HG02588 (cell line): ENCODE measurements around the gene NTM.

Experiments used
- ATAC-seq: cut with Tn5 transposase; IDR thresholded peaks from one replicate; pipeline ENCODE4 v1.9.1; 2021; ENCODE audit warnings: mild to moderate bottlenecking, moderate library complexity; ENCODE audit not compliant: unreplicated experiment

NTM gene

DNA sequence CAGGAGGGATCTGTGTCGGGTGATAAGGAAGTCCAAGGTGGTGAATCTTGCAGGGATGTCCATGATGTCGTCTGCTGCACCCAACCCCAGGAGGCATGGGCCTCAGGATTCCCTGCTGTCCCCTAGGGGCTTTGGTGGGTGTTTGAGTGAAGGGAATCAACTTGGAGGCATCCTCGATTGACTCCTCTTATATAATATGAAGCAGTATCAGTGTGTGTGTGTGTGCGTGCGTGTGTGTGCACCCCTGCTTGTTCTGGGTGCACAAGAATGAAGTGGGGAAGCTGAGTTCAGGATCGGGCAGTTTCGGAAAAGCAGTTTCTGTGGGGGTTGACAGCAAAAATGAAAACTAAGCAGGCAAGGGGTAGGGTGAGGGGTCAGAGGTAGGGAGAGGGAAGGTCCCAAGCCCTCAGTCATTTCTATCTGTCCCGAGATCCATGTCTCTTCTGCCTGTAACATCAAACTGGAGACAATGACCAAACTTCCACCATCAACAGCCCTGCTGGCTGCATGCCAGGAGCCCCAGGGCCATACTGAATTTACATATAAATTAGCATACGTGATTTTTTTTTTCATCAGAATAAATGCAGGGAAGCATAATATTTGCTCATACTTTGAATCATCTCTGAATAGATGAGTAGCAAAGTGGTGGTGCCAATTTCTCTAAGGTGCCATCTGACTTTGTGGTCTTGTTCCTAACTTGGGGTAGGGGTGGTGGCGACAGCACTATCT, 2.0 kb downstream of the NTM start:
- no peak for ATAC-seq

DNA sequence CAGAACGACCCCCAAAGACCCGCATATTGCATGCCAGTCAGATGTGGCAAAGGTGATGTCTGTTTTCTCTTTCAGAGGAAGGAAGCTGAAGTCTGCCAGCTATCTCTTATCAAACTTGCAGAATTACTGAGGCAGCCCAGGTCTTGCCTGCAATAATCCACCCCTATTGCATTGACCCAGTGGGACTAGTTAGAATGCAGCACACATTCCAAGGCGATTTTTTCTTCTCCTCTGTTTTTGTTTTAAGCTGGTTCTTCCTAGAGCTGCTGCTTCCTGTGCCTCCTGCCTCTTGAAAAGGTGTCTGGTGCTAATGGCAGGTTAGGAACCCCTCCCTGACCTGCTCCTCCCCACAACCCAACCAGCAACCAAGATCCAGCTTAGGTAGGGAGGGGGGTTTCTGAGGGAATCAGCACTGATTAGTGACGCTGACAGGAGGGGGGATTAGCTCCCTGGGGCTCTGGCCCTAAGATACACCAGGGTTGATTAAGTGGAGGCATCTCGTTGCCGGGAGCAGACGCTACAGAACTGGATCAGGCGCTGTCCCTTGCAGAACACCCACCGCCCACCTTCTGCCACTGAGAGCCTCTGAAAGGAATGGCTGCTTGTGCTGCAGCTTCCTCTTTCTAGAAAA, 2.8 kb downstream of the NTM start:
- ATAC-seq: no peak

DNA sequence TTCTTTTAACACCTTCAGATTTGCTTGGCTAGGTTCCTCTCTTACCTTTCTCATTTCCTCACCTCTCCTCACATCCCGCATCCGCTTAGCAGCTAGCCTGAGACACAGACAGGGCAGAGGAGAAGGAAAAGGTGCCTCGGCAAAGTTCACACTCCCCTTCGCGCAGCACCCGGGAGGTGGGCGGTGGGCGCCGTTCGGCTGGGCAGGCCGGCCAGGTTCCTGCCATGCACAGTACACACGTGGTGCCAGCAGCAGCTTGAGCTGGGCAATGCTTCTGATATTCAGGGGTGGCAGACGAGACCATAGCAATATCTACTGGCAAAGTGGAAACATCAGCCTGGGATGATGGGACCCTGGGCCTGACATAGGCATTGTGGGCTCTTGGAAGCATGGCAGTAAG, 3.3 kb downstream of the NTM start:
- ATAC-seq: no peak

DNA sequence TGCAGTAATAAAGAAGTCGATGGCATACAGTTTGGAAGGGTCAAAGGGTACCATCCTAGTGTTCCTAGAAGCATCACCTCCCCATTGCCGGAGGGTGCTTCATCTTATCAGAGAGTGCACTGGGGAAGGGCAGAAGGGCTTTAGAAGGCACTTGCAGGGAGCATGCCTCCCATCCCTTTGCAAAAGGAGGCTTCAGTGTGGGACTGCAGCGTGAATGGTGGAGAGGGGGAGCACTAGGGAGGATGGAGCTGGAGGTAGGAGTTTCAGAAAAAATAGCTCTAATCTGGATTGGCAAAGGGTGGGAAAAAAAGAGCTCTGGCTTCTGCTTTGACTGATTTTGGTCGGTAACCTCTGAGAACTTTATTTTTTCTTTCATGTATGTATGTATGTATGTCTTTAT, 5.0 kb downstream of the NTM start:
- no peak for ATAC-seq

DNA sequence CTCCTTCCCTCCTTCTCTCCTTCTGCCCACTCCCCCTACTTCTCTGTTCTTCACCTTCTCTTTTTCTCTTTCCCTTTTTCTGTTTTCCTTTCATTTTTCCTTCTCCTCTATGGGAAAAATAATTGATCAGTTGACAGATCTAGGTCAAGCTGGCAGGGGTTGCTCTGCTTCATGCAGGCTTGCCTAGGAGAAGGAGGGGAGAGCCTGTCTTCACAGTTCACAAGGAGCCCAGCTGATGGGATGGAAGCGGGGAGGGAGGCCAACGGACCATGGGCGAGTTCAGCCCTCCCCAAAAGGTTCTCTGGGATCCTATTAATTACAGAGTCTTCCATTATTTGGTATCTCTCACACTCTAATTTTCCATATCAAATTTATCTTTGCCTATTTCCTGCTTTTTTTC, 5.5 kb downstream of the NTM start:
- ATAC-seq: no peak

DNA sequence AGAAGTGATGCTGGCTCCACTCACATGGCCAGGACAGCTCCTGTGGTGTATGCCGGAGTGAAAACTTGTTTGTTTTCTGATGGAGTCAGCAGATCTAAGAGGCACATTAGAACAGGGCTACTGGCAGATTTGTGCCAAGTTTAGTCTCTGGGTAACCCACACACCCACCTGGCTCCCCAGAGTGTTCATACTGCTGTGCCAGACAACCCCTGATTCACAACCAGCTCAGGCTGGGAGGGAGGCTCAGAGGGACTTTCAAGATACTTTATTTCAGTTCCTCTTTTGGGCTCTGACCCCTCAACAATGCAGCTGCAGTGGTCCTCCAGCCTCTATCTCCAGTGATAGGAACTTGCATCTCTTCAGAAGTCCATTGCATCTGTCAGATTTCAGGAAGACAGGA, 8.5 kb downstream of the NTM start:
- ATAC-seq: peak; percentile 80

DNA sequence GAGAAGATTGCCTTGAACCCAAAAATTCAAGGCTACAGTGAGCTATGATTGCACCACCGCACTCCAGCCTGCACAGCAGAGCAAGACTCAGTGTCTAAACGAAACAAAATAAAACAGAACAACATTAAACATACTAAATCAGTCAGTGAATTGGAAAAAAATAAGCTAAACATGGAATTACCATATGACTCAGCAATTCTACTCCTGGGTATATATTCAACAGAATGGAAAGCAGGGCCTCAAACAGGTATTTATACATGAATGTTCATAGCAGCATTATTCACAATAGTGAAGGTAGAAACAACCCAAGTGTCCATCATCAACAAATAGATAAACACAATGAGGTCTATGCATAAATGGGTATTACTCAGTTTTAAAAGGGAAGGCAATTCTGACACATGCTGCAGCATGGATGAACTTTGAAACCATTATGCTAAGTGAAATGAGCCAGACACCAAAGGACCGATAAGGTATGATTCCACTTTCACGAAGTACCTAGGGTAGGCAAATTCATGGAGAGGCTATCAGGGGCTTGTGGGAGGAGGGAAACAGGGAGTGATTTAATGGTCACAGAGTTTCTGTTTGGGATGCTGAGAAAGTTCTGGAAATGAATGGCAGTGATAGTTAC, 15.5 kb downstream of the NTM start:
- no peak for ATAC-seq

DNA sequence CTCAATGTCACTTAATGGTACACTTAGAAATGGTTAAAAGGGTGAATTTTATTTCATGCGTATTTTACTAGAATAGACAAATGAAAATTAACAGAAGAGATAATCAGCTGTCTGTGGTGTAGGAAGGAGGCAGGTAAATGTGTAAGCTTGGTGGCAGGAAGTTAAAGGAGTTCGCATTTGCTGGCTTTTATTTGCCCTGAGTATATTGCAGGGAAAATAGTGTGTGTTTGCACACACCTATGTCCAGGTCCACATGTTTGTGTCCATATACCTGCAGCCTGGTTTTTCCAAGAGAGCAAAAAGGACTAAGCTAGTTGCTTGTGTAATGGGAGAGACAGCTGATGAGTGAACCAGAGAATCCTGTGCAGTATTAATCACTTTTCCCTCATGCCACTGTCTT, 16.0 kb downstream of the NTM start:
- no peak for ATAC-seq

DNA sequence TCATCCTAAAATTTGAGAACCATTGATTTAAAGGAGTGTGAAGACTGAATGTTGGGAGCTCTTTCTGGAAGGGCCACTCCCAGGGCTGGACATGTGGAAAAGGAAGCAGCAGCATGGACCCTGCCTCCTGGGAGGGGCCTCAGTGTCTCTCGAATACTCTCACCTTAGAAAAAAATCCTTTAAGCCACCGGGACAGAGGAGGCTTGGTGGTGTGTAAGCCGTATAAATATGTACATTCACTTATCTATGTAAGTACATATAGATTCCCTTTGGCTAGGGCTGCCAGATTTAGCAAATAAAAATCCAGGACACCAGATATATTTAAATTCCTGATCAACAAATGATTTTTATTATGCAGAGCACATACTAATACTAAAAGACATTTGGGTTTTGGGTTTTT, 17.6 kb downstream of the NTM start:
- ATAC-seq: no peak

DNA sequence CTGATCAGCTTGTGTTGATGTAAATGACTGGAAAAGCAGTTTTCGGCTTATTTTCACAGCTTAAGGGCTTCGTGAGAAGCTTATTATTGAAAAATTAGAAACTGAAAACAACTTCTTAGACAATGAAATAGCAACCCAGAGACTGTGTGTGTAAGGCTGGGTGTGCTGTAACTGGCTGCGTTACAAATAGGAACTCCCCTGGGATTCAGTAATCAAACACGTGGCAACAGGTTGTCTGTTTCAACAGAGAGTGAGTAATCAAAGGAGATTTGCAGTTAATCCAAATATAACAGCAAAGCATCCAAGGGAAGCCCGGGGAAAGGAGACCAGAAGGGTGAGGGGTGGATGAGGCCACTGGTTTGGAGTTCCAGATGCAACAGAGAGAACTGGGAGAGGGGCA, 19.2 kb downstream of the NTM start:
- ATAC-seq: no peak

DNA sequence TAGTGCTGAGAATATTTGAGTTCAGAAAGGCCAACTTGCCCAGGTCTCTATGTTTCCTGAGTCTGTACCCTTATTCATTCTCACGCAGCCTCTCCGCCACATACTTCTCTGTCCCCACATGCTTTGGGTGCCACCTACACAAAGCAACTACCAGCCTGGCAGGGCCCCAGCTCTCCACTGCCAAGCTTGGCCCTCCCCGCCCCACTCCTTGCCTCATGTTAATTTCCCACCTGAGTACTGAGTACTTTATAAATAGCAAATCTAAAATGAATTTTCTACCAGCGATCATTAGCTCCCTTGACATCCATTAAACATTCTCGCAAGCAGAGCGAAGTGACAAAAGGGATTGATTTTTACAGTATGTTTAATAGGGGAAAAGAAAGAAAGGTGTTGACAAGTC, 20.8 kb downstream of the NTM start:
- ATAC-seq: no peak

DNA sequence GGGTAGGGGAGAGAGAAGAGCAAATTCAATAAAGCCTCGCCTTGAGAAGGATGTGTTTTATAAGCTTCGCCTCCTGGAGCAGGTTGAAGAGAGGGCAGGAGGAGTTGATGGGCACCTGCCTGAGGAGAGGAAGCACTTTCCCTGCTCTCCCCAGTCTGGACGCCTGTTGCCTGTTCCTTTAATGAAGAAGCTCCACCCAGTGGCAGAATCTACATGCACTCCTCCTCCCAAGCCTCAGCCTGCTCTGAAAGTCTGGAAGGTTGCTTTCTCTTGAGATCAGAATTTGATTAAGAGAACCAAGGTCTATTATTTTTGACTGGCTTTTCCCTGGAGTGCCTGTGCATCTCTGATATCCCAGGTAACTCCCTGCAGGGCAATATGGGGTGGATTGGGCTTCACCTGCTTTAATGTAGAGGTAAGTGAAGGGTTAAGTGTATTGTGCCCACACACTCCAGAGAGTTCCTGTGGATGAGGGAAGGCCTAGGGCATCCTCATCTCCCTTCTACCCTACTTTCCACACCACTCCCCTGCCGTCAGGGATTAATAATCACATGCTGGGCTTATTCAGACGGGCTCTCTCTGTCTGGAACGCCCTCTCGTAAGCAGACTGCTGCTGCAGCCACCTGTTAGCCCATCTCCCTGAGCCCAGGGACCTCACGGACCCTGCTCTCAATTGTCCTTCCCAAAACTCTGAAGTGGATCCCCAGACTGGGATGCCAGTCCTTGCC, 22.3 kb downstream of the NTM start:
- ATAC-seq: no peak

DNA sequence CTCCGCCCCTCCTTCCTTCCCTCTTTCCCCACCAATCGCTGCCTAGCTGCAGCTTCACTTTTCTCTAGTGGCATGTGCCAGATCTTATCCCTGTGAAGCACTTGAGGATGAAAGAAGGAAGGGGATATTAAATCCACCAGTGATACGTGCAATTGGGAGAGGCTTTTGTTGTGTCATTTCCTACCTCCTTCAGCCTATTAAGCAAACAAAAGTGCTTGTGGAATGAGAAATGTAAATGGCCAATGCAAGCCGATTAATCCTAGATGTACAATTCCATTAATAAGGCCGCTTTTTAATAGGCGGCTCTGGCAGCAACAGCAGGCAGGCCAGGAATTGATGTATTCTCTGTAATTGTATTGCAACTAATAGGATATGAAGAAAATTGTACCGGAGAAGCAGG, 23.3 kb downstream of the NTM start:
- no peak for ATAC-seq

DNA sequence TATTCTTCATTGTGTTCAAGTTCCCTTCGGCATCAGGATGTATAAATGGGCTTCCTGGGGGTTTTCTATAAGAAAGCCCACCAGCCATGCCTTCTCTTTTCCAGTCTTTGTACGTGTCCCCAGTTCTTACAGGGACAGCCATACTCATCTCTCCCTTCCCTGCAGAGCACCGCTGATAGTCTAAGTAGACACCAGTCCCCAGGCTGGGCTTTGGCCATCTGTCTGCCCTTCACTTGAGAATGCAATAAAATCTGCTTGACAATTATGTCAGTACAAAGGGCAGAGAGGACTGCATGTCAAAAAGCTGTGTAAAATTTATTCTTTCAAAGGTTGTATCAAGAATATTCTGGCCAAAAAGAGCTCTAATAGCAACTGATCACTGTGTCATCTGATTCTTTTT, 27.3 kb downstream of the NTM start:
- no peak for ATAC-seq

DNA sequence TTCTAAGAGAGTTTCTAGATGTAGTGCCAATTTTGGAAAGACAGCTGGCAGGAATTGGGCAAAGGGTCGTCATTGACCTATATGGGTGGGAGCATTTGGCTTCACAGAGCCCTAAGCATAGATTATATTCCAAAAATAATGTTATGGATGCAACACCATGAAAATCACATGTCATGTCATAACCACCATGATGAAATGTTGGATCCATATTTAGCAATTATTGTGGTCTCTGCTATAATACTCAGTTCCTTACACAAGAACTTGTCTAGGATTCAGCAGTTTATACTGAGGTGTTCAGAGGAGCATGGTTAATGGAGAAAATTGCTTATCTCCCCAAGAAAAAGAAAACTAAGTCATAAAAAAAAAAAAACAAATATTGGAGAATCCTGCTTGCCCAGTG, 31.6 kb downstream of the NTM start:
- ATAC-seq: no peak

DNA sequence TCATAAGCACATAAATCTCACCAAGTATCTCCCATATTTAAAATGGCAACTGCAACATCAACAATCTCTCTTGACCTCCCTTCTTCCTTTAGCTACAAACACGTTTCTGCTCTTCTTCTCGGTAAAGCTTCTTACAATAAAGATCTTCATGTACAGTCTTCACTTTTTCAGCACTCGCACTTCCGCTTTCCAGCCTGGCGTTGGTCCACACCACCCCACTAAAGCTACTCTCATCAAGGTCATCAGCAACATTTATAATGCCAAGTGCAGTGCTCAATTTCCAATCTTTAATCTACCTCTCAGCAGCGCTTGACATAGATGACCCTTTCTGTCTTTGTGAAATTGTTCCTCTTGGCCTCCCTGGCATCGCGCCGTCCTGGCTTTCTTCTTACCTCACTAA, 33.6 kb downstream of the NTM start:
- no peak for ATAC-seq

DNA sequence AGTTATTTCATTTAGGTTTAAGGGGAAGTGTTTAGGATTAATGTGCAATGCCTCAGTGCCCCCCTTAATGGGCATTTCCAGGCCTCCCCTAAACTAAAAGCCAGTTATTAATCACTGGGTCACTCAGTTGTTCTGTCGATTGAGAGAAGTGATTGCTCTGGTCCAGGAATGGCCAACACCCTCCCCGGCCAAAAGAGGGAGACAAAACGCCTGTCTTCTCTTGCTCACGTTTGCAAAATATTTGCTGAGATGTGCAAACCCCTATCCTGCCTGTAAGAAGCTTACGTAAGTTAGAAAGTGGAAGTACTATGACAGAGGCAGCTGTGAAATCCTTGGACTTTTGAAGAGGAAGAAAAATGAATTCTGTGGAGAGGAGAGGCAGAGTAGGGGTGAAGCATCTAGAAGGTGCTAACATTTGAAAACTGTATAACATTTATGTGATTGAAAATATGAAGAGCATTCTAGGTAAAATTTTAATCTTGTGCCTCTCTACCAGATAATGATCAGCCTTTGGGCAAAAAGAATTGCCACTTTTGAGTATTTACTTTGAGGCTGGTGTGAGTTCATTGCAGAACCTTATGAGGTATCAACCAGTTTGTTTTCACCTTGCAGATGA, 37.7 kb downstream of the NTM start:
- ATAC-seq: no peak

DNA sequence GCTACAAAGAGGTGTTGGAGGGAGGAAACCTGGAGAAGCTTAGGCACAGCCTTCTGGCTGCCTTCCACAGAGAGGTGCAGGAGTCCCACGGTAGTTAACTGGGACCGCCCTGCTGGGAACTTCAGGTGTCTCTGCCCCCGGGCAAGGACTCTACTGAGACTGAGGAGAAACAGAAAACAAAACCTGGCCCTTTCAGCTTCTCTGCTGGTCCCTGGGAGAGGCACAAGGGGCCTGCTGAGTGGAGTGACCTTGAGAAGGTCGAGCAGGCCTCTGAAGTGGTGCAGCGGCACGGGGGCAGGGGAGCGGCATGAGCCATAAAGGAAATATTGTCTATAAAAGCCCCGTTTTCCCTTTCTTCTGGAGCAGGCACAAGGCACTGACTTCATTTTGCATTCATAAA, 38.9 kb downstream of the NTM start:
- ATAC-seq: no peak

DNA sequence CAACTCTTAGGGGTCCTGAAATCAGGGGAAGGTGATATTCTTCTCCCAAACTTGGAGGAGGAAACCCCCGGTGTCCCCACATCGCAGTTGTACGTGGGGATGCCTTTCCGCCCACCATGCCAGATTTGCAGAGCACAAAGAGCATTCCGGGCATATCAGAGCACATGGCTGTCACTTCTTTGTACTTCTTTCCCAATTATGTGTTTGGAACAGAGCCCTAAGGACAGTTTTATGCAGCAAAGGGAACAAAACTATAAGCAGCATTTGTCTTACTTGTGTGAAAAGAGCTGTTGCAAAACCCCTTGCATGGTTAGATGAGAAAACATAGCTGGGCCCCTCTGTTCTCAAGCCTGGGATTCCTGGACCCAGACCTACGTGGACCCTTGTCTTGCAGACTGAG, 41.2 kb downstream of the NTM start:
- no peak for ATAC-seq

DNA sequence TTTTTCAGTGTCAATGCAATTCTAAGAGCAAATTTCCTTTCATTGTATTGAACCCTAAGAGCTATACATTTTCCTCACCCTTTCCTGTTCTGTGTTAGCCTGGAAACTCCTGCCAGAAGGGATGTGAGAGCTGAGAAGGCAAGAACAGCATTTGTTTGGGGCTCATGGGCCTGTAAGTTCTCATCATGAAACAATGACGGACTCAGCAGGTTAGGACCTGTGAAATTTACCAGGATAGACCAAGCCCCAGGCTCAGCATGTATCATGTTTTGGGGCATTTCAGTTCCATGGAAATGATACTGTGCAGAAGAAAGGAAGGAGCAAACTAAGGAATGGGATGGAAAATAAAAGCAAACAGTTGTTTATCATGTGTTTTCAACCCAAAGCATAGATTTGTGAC, 41.6 kb downstream of the NTM start:
- no peak for ATAC-seq

DNA sequence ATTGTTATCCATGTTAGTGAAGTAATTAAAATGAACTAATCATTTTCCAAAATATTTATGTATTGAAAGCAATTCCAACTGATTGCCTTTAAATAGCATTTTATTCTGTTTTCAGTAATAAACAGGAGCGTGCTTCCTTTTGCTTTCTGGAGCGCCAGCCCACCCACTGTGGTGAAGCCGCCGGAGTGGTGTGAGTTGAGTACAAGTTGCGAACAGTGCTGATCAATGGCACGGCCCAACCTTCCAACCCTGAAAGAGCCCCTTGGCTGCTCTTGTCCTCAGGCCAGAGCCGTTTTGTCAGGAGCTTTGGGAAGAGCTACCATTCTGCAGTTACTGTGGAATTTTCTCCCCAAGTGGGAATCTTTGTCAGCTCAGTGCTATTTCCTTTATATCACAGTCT, 42.8 kb downstream of the NTM start:
- no peak for ATAC-seq
